ENCODE measurements around the gene NT5C2. TPM values are rescaled to one million over a fixed set of nuclear protein-coding genes. Genes with fewer than 3 reads are reported as not detected.

The NT5C2 gene
- total and polyA plus RNA-seq, 2 donors (not counting 1 experiment from before 2014, with no cell fraction given) = 38.6 to 80.8 TPM

DNA sequence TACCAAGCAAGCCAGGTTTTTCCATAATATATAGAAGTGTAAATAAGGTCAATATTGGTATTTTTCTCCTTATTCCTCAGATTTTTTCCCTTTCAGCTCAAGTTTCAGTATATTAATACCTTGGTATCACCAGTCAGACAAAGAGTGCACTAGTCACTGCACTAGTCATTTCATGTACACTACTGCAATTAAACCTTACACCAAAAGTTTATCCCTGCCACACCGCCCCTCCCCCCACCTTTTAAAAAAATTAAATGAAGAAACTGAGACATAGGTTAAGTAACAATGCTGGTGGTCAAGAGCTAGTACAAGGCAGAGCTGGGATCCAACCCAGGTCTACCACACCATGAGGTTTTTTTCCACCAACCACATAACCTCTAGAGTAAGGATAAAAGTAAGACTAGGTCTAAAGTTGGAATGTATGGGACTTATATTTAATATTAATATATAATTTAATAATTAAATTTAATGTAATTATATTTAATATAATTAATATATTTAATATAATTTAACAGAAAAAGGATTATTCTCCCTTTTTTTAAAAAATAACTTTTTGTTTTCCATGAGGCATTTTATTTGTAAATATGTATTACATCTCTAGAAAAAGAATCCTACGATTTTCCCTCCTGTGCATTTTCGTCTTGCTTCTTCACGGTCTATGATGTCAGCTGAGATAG, 68.5 kb downstream of the NT5C2 start:
- ChIA-PET POLR2A (no interaction called here), CTCF (interaction anchor here (0.7 kb wide), 1 partner anchor 119 kb away, joined by 3 read pairs; no protein-coding TSS in a partner anchor)
- no peaks in the 10 kb centered on the region for H3K9me3 ChIP-seq (ENCODE audit: control extremely low read depth in 1 of 3, control insufficient read depth in 2 of 3, insufficient read depth in 1 of 3, low read length in 2 of 3)
- H3K79me2 ChIP-seq (ENCODE audit: control insufficient read depth, insufficient read depth, low read length) = peaks cover 5% of the 10 kb centered on the region
- WGBS (ENCODE audit: insufficient coverage) = no CpG with 5 or more reads among the region's 4 CpGs
- H3K27me3 ChIP-seq (replicated peaks in 1 of 4; ENCODE audit: control extremely low read depth in 1 of 4, control insufficient read depth in 3 of 4, insufficient read depth in 4 of 4, low read length in 3 of 4) = no peaks in the 10 kb centered on the region
- TF ChIP-seq, protein P1, sequence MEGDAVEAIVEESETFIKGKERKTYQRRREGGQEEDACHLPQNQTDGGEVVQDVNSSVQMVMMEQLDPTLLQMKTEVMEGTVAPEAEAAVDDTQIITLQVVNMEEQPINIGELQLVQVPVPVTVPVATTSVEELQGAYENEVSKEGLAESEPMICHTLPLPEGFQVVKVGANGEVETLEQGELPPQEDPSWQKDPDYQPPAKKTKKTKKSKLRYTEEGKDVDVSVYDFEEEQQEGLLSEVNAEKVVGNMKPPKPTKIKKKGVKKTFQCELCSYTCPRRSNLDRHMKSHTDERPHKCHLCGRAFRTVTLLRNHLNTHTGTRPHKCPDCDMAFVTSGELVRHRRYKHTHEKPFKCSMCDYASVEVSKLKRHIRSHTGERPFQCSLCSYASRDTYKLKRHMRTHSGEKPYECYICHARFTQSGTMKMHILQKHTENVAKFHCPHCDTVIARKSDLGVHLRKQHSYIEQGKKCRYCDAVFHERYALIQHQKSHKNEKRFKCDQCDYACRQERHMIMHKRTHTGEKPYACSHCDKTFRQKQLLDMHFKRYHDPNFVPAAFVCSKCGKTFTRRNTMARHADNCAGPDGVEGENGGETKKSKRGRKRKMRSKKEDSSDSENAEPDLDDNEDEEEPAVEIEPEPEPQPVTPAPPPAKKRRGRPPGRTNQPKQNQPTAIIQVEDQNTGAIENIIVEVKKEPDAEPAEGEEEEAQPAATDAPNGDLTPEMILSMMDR (IDR thresholded peaks at IDR 0.05) = no peak
- TF ChIP-seq EZH2 (IDR thresholded peaks at IDR 0.05; ENCODE audit: borderline replicate concordance, insufficient read depth, low read depth, low read length, poor library complexity, severe bottlenecking) = no peak
- H3K4me2 ChIP-seq (replicated peaks; ENCODE audit: low read depth, low read length, poor library complexity, severe bottlenecking) = no peak overlapping the region
- H3K4me1 ChIP-seq (ENCODE audit: control insufficient read depth in 2 of 2, insufficient read depth in 2 of 2, low read length in 2 of 2) = no peaks in the 10 kb centered on the region
- no peak overlapping the region for H3K4me3 Mint-ChIP-seq
- H3K4me3 ChIP-seq (ENCODE audit: control extremely low read depth in 1 of 5, extremely low read depth in 1 of 5, insufficient read depth in 1 of 5, low read depth in 2 of 5, low read length in 4 of 5) = no peak overlapping the region
- intact Hi-C loops (cut with micrococcal nuclease) = no loop called here
- no peak overlapping the region for H2AFZ ChIP-seq (ENCODE audit: insufficient read depth, low read depth, low read length, poor library complexity, severe bottlenecking)
- H4K20me1 ChIP-seq (ENCODE audit: control insufficient read depth, insufficient read depth, low read length, poor library complexity, severe bottlenecking) = peaks cover 5% of the 10 kb centered on the region
- H3K27ac Mint-ChIP-seq = no peak overlapping the region
- H3K27ac ChIP-seq (ENCODE audit: low read length in 2 of 2) = no peak overlapping the region
- no peak overlapping the region for H3K9ac ChIP-seq (ENCODE audit: low read length)
- peaks cover 12% of the 10 kb centered on the region for H3K4me1 Mint-ChIP-seq
- no peaks in the 10 kb centered on the region for H3K9me3 Mint-ChIP-seq (ENCODE audit: insufficient read depth)
- no peaks in the 10 kb centered on the region for H3K27me3 Mint-ChIP-seq
- DNase-seq (no peak), ATAC-seq (ENCODE audit: low read depth) (no peak)
- peaks cover 0 to 6% of the 10 kb centered on the region in 2 experiments for H3K36me3 ChIP-seq (replicated peaks in 1 of 2; ENCODE audit: control extremely low read depth in 1 of 2, control insufficient read depth in 1 of 2, extremely low read depth in 1 of 2, insufficient read depth in 2 of 2, low read length in 1 of 2)

DNA sequence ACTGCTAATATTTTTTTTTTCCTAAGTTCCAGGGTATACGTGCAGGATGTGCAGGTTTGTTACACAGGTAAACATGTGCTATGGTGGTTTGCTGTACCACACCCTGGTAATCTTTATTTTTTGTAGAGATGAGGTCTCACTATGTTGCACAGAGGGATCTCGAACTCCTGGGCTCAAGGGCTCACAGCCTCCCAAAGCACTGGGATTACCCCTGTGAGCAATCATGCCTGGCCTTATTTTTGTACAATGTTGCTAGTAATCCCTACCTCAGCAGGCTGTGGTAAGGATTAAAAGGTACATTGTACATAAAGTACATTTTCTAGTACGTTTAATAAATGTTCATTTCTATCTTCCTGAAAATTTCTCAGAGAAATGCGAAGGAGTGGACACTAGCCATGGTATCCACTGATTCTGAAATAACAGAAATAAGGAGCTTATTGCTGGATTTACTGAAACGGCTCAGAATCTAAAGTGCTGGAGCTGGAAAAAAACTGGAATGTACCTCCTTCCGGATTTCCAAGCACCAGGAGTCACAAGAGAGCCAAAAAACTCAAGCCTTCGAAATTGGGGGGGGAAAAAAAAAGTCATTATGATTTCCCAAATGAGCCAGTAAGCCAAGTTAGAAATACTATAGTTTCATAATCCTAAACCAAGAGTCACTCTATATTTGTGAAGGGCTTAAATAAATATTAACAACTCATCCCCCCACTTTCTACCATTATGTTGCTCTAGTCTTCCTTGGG, 69.6 kb downstream of the NT5C2 start:
- Histone ChIP-seq H3K9me3 (ENCODE audit: control extremely low read depth in 1 of 3, control insufficient read depth in 2 of 3, insufficient read depth in 1 of 3, low read length in 2 of 3) (no peaks in the 10 kb centered on the region), H3K27me3 (replicated peaks in 1 of 4; ENCODE audit: control extremely low read depth in 1 of 4, control insufficient read depth in 3 of 4, insufficient read depth in 4 of 4, low read length in 3 of 4) (no peaks in the 10 kb centered on the region), H3K79me2 (ENCODE audit: control insufficient read depth, insufficient read depth, low read length) (peaks cover 13% of the 10 kb centered on the region), H3K9ac (ENCODE audit: low read length) (no peak overlapping the region), H3K36me3 (replicated peaks in 1 of 2; ENCODE audit: control extremely low read depth in 1 of 2, control insufficient read depth in 1 of 2, extremely low read depth in 1 of 2, insufficient read depth in 2 of 2, low read length in 1 of 2) (peaks cover 0 to 6% of the 10 kb centered on the region in 2 experiments), H4K20me1 (ENCODE audit: control insufficient read depth, insufficient read depth, low read length, poor library complexity, severe bottlenecking) (peaks cover 5% of the 10 kb centered on the region), H3K4me3 (ENCODE audit: control extremely low read depth in 1 of 5, extremely low read depth in 1 of 5, insufficient read depth in 1 of 5, low read depth in 2 of 5, low read length in 4 of 5) (no peak overlapping the region), H2AFZ (ENCODE audit: insufficient read depth, low read depth, low read length, poor library complexity, severe bottlenecking) (no peak overlapping the region), H3K27ac (ENCODE audit: low read length in 2 of 2) (no peak overlapping the region), H3K4me1 (ENCODE audit: control insufficient read depth in 2 of 2, insufficient read depth in 2 of 2, low read length in 2 of 2) (no peaks in the 10 kb centered on the region), H3K4me2 (replicated peaks; ENCODE audit: low read depth, low read length, poor library complexity, severe bottlenecking) (no peak overlapping the region)
- WGBS (ENCODE audit: insufficient coverage) = no CpG with 5 or more reads among the region's 7 CpGs
- no peak overlapping the region for H3K4me3 Mint-ChIP-seq
- no peak overlapping the region for H3K27ac Mint-ChIP-seq
- POLR2A ChIA-PET = no interaction called here
- no peaks in the 10 kb centered on the region for H3K27me3 Mint-ChIP-seq
- ATAC-seq (ENCODE audit: low read depth) (no peak), DNase-seq (no peak)
- H3K4me1 Mint-ChIP-seq = peaks cover 12% of the 10 kb centered on the region
- TF ChIP-seq, protein P1 (IDR thresholded peaks at IDR 0.05) = no peak
- TF ChIP-seq EZH2 (IDR thresholded peaks at IDR 0.05; ENCODE audit: borderline replicate concordance, insufficient read depth, low read depth, low read length, poor library complexity, severe bottlenecking) = no peak
- H3K9me3 Mint-ChIP-seq (ENCODE audit: insufficient read depth) = no peaks in the 10 kb centered on the region
- CTCF ChIA-PET = interaction anchor here (0.8 kb wide), 1 partner anchor 9 kb away, joined by 3 read pairs; no protein-coding TSS in a partner anchor
- intact Hi-C loops (cut with micrococcal nuclease) = no loop called here

Measured in B cell (primary cell).